Type B pancreatic cell (in vitro differentiated cells): ENCODE results near the gene SMYD3. TPM values are rescaled to one million over a fixed set of nuclear protein-coding genes. Genes with fewer than 3 reads are reported as not detected.
"Not testable (repeated sequence)": the region's sequence is repeated elsewhere in the genome, so short reads cannot be mapped to it uniquely, and the experiment has no call there.

Experiments used
- DNase-seq: peaks from one replicate; pipeline ENCODE4 v3.0.0; 2021; ENCODE audit warnings: mixed read lengths; ENCODE audit not compliant: unreplicated experiment; ENCODE audit errors: extremely low spot score
- H3K27ac Mint-ChIP-seq: 2 replicates; pipeline ENCODE4 v1.8.0; 2021; ENCODE audit warnings: mild to moderate bottlenecking, mixed read lengths
- H3K27me3 Mint-ChIP-seq: 2 replicates; pipeline ENCODE4 v1.8.0; 2021; ENCODE audit warnings: mixed read lengths
- H3K36me3 Mint-ChIP-seq: 2 replicates; pipeline ENCODE4 v1.8.0; 2021; ENCODE audit warnings: mixed read lengths
- H3K4me1 Mint-ChIP-seq: one replicate; pipeline ENCODE4 v1.8.0; 2021; ENCODE audit warnings: mixed read lengths; ENCODE audit not compliant: unreplicated experiment
- H3K4me3 Mint-ChIP-seq: 2 replicates; pipeline ENCODE4 v1.8.0; 2021; ENCODE audit warnings: mild to moderate bottlenecking, mixed read lengths
- H3K9me3 Mint-ChIP-seq: 2 replicates; pipeline ENCODE4 v1.8.0; 2021; ENCODE audit warnings: mixed read lengths
- total RNA-seq: library from RNA; stranded (reverse); gene quantifications from 2 replicates; pipeline ENCODE4 v1.2.1, GENCODE V29; 2021; ENCODE audit warnings: low replicate concordance
- TF ChIP-seq, protein P1 (sequence below): fragments of 200-600 bp; sonication (generic); conservative IDR thresholded peaks from 2 replicates; pipeline ENCODE4 v1.5.0; 2021; ENCODE audit warnings: antibody characterized with exemption, mild to moderate bottlenecking

SMYD3 gene
- total RNA-seq, 1 donor from 2014 or later, result 19.4 TPM

DNA sequence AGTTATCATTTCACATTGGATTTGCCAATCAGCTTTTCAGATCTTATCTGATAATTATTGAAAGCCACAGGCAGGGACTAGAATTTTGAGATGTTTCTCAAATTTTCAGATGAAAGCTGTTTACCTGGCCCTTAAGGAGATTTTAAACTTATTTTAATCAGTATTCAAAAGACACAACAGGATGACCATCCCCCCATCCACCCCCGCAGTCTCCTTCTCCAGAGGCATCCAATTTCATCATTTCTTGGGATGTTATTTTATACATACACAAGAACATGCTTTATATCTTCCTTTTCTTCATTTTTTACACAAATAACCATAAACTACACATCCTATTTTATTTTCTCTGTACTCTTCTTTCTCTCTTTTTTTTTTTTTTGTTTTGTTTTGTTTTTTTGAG is 470.9 kb downstream of the SMYD3 start:
- no peaks in the 10 kb centered on the region for H3K36me3 Mint-ChIP-seq
- H3K9me3 Mint-ChIP-seq, result no peaks in the 10 kb centered on the region
- TF ChIP-seq, protein P1, sequence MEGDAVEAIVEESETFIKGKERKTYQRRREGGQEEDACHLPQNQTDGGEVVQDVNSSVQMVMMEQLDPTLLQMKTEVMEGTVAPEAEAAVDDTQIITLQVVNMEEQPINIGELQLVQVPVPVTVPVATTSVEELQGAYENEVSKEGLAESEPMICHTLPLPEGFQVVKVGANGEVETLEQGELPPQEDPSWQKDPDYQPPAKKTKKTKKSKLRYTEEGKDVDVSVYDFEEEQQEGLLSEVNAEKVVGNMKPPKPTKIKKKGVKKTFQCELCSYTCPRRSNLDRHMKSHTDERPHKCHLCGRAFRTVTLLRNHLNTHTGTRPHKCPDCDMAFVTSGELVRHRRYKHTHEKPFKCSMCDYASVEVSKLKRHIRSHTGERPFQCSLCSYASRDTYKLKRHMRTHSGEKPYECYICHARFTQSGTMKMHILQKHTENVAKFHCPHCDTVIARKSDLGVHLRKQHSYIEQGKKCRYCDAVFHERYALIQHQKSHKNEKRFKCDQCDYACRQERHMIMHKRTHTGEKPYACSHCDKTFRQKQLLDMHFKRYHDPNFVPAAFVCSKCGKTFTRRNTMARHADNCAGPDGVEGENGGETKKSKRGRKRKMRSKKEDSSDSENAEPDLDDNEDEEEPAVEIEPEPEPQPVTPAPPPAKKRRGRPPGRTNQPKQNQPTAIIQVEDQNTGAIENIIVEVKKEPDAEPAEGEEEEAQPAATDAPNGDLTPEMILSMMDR, result no peak
- no peak overlapping the region for H3K27ac Mint-ChIP-seq
- no peak for DNase-seq
- no peaks in the 10 kb centered on the region for H3K27me3 Mint-ChIP-seq
- peaks cover 10% of the 10 kb centered on the region for H3K4me1 Mint-ChIP-seq
- H3K4me3 Mint-ChIP-seq, result no peak overlapping the region

DNA sequence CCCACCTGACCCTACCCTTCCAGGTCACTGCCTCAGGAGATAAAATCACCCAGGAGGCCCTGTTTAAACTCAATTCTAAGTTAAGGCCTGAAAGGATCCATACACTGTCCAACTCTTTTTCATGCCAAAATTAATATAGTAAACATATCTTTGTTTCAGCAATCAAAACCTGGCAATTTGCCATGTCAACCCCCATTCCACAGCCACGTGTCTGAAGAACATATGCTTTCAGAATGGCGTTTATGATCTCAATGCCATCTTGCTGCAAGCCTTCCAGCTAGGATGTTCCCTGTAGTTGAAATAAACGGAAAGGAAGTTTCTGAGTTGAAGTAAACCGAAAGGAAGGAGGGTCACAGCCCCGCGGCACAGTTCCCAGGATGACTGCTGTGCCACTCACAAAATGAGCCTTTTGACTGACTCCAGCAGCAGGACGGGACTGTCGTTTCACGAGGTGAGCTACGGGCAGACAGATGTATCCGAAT is 472.0 kb downstream of the SMYD3 start:
- TF ChIP-seq, protein P1, result no peak
- Mint-ChIP-seq H3K4me3 (no peak overlapping the region), H3K4me1 (peaks cover 10% of the 10 kb centered on the region), H3K27me3 (no peaks in the 10 kb centered on the region), H3K27ac (no peak overlapping the region), H3K36me3 (no peaks in the 10 kb centered on the region), H3K9me3 (no peaks in the 10 kb centered on the region)
- no peak for DNase-seq

DNA sequence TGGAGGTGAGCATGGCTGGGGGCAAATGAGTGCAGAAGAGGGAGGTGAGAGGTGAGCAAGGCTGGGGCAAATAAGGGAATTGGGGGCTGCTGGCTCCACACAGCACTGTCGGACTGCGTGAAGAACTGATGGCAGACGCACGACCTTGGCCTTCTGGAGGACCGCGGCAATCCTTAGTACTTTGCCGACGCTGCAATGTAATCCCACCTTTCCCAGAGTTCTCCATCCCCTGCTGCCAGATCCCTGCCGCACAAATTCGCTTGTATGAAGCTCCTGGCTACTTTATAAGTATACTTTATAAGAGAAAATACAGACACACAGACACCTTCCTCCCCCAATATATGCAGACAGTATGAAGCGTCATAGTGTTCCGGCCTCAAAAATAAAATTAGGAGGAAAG is 472.4 kb downstream of the SMYD3 start:
- Mint-ChIP-seq H3K27ac (no peak overlapping the region), H3K27me3 (no peaks in the 10 kb centered on the region), H3K4me3 (no peak overlapping the region), H3K4me1 (peaks cover 6% of the 10 kb centered on the region), H3K36me3 (no peaks in the 10 kb centered on the region), H3K9me3 (no peaks in the 10 kb centered on the region)
- no peak for DNase-seq
- TF ChIP-seq, protein P1, result no peak

DNA sequence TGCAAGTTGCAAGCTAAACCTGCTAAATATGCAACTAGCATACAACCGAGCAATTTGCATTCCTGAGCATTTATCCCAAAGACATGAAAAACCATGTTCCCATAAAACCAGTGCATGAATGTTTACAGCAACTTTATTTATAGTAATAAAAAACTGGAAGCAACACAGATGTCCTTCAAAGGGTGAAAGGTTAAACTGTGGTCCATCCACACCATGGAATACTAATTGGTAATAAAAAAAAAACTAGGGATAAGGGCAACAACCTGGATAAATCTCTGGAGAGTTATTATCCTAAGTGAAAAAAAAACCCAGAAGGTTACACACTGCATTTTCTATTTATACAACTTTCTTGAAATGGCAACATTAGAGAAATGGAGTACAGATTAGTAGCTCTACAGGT is 474.1 kb downstream of the SMYD3 start:
- TF ChIP-seq, protein P1, result no peak
- Mint-ChIP-seq H3K4me3 (no peak overlapping the region), H3K4me1 (peaks cover 6% of the 10 kb centered on the region), H3K27ac (no peak overlapping the region), H3K36me3 (no peaks in the 10 kb centered on the region), H3K27me3 (no peaks in the 10 kb centered on the region), H3K9me3 (peaks cover 3% of the 10 kb centered on the region)
- no peak for DNase-seq

DNA sequence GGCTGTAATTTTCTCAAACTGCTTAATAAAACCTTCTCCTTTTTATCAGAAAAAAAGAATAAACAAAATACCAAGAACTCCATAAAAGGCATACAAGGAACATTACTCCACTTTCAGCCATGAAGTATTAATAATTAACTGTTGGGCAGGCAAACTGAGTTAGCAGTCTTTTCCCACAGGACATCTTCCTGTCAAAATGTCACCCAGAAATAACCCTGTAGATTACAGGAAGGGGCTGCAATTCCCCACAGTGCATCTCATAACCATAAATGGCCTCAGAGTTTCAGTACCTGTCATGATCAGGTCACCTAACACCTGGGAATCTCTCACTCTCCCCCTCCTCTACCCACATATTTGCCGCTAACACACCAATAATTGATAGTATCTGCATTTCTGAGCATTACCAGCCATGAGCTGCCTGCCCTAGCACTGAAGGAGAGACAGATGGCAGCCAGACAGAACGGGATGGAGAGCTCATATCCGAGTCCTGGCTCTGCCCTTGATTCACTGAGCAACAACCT is 475.0 kb downstream of the SMYD3 start:
- no peak overlapping the region for H3K4me3 Mint-ChIP-seq
- H3K27ac Mint-ChIP-seq, result no peak overlapping the region
- H3K9me3 Mint-ChIP-seq, result peaks cover 9% of the 10 kb centered on the region
- H3K4me1 Mint-ChIP-seq, result peaks cover 6% of the 10 kb centered on the region
- TF ChIP-seq, protein P1, result no peak
- no peaks in the 10 kb centered on the region for H3K36me3 Mint-ChIP-seq
- DNase-seq, result no peak
- H3K27me3 Mint-ChIP-seq, result no peaks in the 10 kb centered on the region

DNA sequence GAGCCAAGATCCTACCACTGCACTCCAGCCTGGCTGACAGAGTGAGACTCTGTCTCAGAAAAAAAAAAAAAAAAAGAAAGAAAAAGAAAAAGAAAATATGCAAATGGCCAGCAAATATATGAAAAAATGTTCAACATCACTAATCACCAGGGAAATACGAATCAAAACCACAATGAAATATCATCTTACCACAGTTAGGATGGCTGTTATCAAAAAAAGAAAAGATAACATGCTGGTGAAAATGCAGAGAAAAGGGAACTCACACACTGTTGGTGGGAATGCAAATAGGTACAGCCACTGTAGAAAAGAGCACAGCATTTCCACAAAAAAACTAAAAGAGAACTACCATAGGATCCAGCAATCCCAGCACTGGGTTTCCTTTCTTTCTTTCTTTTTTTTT is 477.5 kb downstream of the SMYD3 start:
- no peak for DNase-seq
- TF ChIP-seq, protein P1, result no peak
- Mint-ChIP-seq H3K9me3 (peaks cover 9% of the 10 kb centered on the region), H3K4me3 (no peak overlapping the region), H3K36me3 (no peaks in the 10 kb centered on the region), H3K27ac (no peak overlapping the region), H3K27me3 (no peaks in the 10 kb centered on the region), H3K4me1 (peaks cover 6% of the 10 kb centered on the region)

DNA sequence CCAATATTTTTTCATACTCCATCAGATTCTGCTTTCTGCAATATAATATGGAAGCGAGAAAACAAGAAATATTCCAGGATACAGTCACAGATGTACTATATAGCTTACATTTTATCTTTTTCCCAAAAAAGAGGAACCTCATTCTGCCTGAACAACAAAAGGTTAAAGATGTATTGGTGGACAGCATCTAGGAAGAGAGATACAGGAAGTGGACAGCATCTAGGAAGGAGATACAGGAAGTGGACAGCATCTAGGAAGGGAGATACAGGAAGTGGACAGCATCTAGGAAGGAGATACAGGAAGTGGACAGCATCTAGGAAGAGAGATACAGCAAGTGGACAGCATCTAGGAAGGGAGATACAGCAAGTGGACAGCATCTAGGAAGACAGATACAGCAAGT is 483.0 kb downstream of the SMYD3 start:
- not testable (repeated sequence) for H3K9me3 Mint-ChIP-seq, H3K4me1 Mint-ChIP-seq, H3K4me3 Mint-ChIP-seq, H3K36me3 Mint-ChIP-seq, DNase-seq, H3K27ac Mint-ChIP-seq, H3K27me3 Mint-ChIP-seq
